ENCODE results near the gene GFOD1.

DNA sequence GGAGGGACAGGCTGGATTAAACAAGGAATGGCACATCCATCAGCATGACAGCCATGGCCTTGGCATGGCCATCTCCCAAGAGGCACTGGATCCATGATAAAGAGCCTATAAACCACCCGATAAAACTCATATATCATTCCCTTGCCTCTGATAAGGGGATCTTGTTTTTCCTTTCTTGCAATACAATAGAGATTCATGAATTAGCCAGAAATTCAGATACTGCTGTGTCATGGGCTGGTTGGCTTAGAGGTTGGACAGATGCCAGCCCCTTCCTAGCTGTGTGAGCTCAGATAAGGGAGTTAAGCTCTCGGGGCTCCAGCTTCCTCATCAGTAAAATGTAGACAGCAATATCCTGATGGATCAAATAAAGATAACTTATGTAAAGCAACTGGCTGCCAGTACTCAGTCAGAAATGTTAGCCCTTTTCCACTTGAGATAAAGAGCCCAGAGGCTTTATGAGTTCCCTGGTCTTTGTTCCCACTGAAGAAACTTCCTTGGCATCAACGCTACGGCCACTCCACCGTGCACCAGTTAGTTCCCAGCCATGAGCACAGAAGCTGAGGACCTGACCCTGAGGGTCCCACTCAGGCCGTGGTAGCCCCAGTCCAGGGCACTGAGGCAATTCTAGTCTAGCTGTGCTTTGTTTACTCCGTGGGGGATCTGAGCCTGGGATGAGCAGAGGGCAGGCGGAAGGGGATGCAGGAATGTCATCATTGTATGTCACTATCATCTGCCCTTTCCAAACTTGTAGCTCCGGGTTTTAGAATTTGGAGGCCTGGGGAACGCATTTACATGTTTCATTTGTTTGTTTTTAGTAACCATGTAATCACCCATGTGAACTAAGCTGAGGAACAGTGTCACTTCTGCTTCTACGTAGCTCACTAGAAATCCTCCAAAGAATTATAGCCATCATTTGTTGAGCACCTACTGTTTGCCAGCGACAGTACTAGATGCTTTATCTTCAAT, 91.8 kb downstream of the GFOD1 start:
- TF ChIP-seq PPARA (CRISPR knock-in tag; IDR thresholded peaks at IDR 0.05; ENCODE audit: borderline replicate concordance) (no peak), ZNF70 (CRISPR knock-in tag; IDR thresholded peaks at IDR 0.05) (no peak), RARB (CRISPR knock-in tag; IDR thresholded peaks at IDR 0.05) (no peak), ZC3H10 (CRISPR knock-in tag; IDR thresholded peaks at IDR 0.05) (no peak), PATZ1 (CRISPR knock-in tag; IDR thresholded peaks at IDR 0.05; ENCODE audit: borderline replicate concordance) (no peak), ARNTL (CRISPR knock-in tag; IDR thresholded peaks at IDR 0.05; ENCODE audit: borderline replicate concordance, low read depth) (no peak), GLIS3 (CRISPR knock-in tag; IDR thresholded peaks at IDR 0.05) (no peak)
- TF ChIP-seq, protein P1, sequence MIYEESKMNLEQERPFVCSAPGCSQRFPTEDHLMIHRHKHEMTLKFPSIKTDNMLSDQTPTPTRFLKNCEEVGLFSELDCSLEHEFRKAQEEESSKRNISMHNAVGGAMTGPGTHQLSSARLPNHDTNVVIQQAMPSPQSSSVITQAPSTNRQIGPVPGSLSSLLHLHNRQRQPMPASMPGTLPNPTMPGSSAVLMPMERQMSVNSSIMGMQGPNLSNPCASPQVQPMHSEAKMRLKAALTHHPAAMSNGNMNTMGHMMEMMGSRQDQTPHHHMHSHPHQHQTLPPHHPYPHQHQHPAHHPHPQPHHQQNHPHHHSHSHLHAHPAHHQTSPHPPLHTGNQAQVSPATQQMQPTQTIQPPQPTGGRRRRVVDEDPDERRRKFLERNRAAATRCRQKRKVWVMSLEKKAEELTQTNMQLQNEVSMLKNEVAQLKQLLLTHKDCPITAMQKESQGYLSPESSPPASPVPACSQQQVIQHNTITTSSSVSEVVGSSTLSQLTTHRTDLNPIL (CRISPR knock-in tag; IDR thresholded peaks at IDR 0.05; ENCODE audit: low read depth), result no peak

Data from SK-N-SH treated with all-trans-retinoic acid at 6 μM for 48 hours (cell line).